Thyroid gland (tissue), 4 donors: Measurements from ENCODE around the gene TAF1B. TPM values are rescaled to one million over a fixed set of nuclear protein-coding genes. Genes with fewer than 3 reads are reported as not detected.
"Not testable (repeated sequence)": the region's sequence is repeated elsewhere in the genome, so short reads cannot be mapped to it uniquely, and the experiment has no call there.

Experiments
- DNase-seq, 2 donors: peaks; one replicate each; pipeline ENCODE4 v3.0.0-alpha.2; 2019
- H3K27ac ChIP-seq, 3 donors: fragments of 200-600 bp; sonication (generic); 1 replicate in 2 of 3; 2 replicates in 1 of 3; pipeline ENCODE4 v1.5.1; 2016 to 2019; ENCODE audit warnings: mild to moderate bottlenecking in 1 of 3, moderate library complexity in 1 of 3
- H3K27me3 ChIP-seq: fragments of 200-600 bp; sonication (generic); one replicate; pipeline ENCODE4 v1.5.1; 2019
- H3K36me3 ChIP-seq, 2 donors: fragments of 200-600 bp; sonication (generic); one replicate each; pipeline ENCODE4 v1.5.1; 2016 to 2019
- H3K4me1 ChIP-seq, 2 donors: fragments of 200-600 bp; sonication (generic); one replicate each; pipeline ENCODE4 v1.5.1; 2017 to 2019
- H3K4me3 ChIP-seq, 3 donors: fragments of 200-600 bp; sonication (generic); replicated peaks in 1 of 3; 1 replicate in 2 of 3; 2 replicates in 1 of 3; pipeline ENCODE4 v1.5.1; 2016; ENCODE audit warnings: mild to moderate bottlenecking in 1 of 3
- H3K9me3 ChIP-seq: fragments of 200-600 bp; sonication (generic); one replicate; pipeline ENCODE4 v1.5.1; 2017
- CTCF ChIP-seq, 6 experiments: fragments of 200-600 bp in 3 of 6; fragments of 450-650 bp in 3 of 6; sonication (generic) in 3 of 6; IDR thresholded peaks; one replicate each; pipeline ENCODE4 v1.5.1; 2016 to 2019; ENCODE audit warnings: antibody characterized with exemption in 6 of 6, mild to moderate bottlenecking in 2 of 6, inconsistent platforms in 1 of 6, moderate library complexity in 1 of 6
- POLR2A ChIP-seq, 2 donors: fragments of 450-650 bp; IDR thresholded peaks; one replicate each; pipeline ENCODE4 v1.6.1; 2017; ENCODE audit warnings: antibody characterized with exemption in 2 of 2, mild to moderate bottlenecking in 2 of 2, moderate library complexity in 1 of 2
- WGBS, 2 donors: methylation state at CpG; one replicate each; pipeline ENCODE4 v1.1.5; 2017; 5-methylcytosine and 5-hydroxymethylcytosine counted together
- intact Hi-C: fragments of 100-400 bp; cut with DNase I; formaldehyde crosslinking; loops from one replicate; pipeline ENCODE4 v1.15.1; 2023
- total RNA-seq, 4 donors: library from RNA; depleted of rRNA; stranded (reverse); fragments of >200 nt; gene quantifications; one replicate each; pipeline ENCODE4 v1.2.3, GENCODE V29; 2016

TAF1B gene
- total RNA-seq, 4 donors from 2014 or later, result 18.6 to 33.9 (median 25.8) TPM

GRCh38 chr2:9830685-9831410, 12.4 kb upstream of the TAF1B start:
- TF ChIP-seq CTCF (IDR thresholded peaks at IDR 0.05), result no peak
- no peak for TF ChIP-seq POLR2A (IDR thresholded peaks at IDR 0.05)
- H3K36me3 ChIP-seq, result no peaks in the 10 kb centered on the region
- H3K27ac ChIP-seq, result peak overlapping the region; percentile 71 to 82 (median 78)
- peak; percentile 57 to 60 for DNase-seq
- WGBS, 2 donors, result 29 to 62% methylated on average over 5 of the region's 5 CpGs
- intact Hi-C loops, result no loop called here
- H3K4me1 ChIP-seq, result peaks cover 10 to 19% of the 10 kb centered on the region in 2 donors
- H3K9me3 ChIP-seq, result no peaks in the 10 kb centered on the region
- H3K27me3 ChIP-seq, result no peaks in the 10 kb centered on the region
- no peak overlapping the region for H3K4me3 ChIP-seq

GRCh38 chr2:9831670-9832069, 11.6 kb upstream of the TAF1B start:
- Histone ChIP-seq H3K4me3 (no peak overlapping the region), H3K27me3 (no peaks in the 10 kb centered on the region), H3K27ac (peak overlapping the region in 1 of 3 donors; percentile 82), H3K36me3 (no peaks in the 10 kb centered on the region), H3K9me3 (no peaks in the 10 kb centered on the region), H3K4me1 (peaks cover 10 to 19% of the 10 kb centered on the region in 2 donors)
- 61 to 71% methylated on average over 6 of the region's 6 CpGs for WGBS, 2 donors
- TF ChIP-seq CTCF (IDR thresholded peaks at IDR 0.05) (no peak), POLR2A (IDR thresholded peaks at IDR 0.05) (no peak)
- DNase-seq, result no peak
- intact Hi-C loops, result no loop called here

GRCh38 chr2:9832586-9832985, 10.7 kb upstream of the TAF1B start:
- 91 to 97% methylated on average over 1 of the region's 1 CpG for WGBS, 2 donors
- Histone ChIP-seq H3K4me3 (no peak overlapping the region), H3K4me1 (peaks cover 10 to 19% of the 10 kb centered on the region in 2 donors), H3K36me3 (no peaks in the 10 kb centered on the region), H3K9me3 (no peaks in the 10 kb centered on the region), H3K27ac (no peak overlapping the region), H3K27me3 (no peaks in the 10 kb centered on the region)
- no peak for DNase-seq
- intact Hi-C loops, result no loop called here
- no peak for TF ChIP-seq POLR2A (IDR thresholded peaks at IDR 0.05)
- TF ChIP-seq CTCF (IDR thresholded peaks at IDR 0.05), result no peak

- intact Hi-C loops, H3K4me3 ChIP-seq, H3K27me3 ChIP-seq, DNase-seq, H3K36me3 ChIP-seq, H3K9me3 ChIP-seq, H3K27ac ChIP-seq: not testable (repeated sequence)
- WGBS, 2 donors, result 93 to 95% methylated on average over 1 of the region's 1 CpG
- peaks cover 7 to 15% of the 10 kb centered on the region in 2 donors for H3K4me1 ChIP-seq
Measured at GRCh38 chr2:9835068-9835467, 8.2 kb upstream of the TAF1B start.

GRCh38 chr2:9836074-9836473, 7.2 kb upstream of the TAF1B start:
- Histone ChIP-seq H3K36me3 (no peaks in the 10 kb centered on the region), H3K4me1 (peaks cover 2 to 8% of the 10 kb centered on the region in 2 donors), H3K9me3 (no peaks in the 10 kb centered on the region), H3K27me3 (no peaks in the 10 kb centered on the region), H3K4me3 (no peak overlapping the region), H3K27ac (no peak overlapping the region)
- intact Hi-C loops, result no loop called here
- TF ChIP-seq POLR2A (IDR thresholded peaks at IDR 0.05) (no peak), CTCF (IDR thresholded peaks at IDR 0.05) (no peak)
- WGBS, 2 donors, result 84 to 94% methylated on average over 3 of the region's 3 CpGs
- DNase-seq, result no peak
